Kidney (tissue), 14 donors: ENCODE results near the gene LSM12. TPM values are rescaled to one million over a fixed set of nuclear protein-coding genes. Genes with fewer than 3 reads are reported as not detected.
A peak's percentile ranks its signal among the peaks of the same experiment; 100 is the strongest.

Experiments used
- DNase-seq, 5 donors: peaks; one replicate each; pipeline ENCODE4 v3.0.0-alpha.2; 2013 to 2020
- FAIRE-seq: peaks from 2 replicates; lab custom pipeline; 2012; peaks lifted over from hg19 to GRCh38; lab: Jason Lieb, UNC
- H3K27ac ChIP-seq, 2 donors: one replicate each; pipeline ENCODE4 v1.7.0; 2013; ENCODE audit warnings: low read depth in 2 of 2, low read length in 2 of 2, inconsistent platforms in 1 of 2
- H3K27me3 ChIP-seq: one replicate; pipeline ENCODE4 v1.7.1; 2013; ENCODE audit warnings: low read length, inconsistent platforms; ENCODE audit not compliant: control insufficient read depth, insufficient read depth
- H3K36me3 ChIP-seq, 3 donors: one replicate each; pipeline versions ENCODE4 v1.7.0 to v1.7.1; 2013; ENCODE audit warnings: low read length in 3 of 3, control low read depth in 1 of 3, inconsistent platforms in 1 of 3; ENCODE audit not compliant: insufficient read depth in 3 of 3, control insufficient read depth in 2 of 3
- H3K4me1 ChIP-seq, 3 donors: one replicate each; pipeline versions ENCODE4 v1.7.0 to v1.7.1; 2013; ENCODE audit warnings: low read length in 3 of 3, inconsistent platforms in 1 of 3, low read depth in 1 of 3; ENCODE audit not compliant: control insufficient read depth in 2 of 3, insufficient read depth in 2 of 3
- H3K4me3 ChIP-seq, 3 donors: one replicate each; pipeline versions ENCODE4 v1.7.0 to v1.8.1; 2013; ENCODE audit warnings: low read length in 3 of 3, control low read depth in 1 of 3, inconsistent platforms in 1 of 3
- H3K9ac ChIP-seq, 3 donors: one replicate each; pipeline versions ENCODE4 v1.7.0 to v1.7.1; 2013; ENCODE audit warnings: low read length in 3 of 3, control low read depth in 1 of 3, inconsistent platforms in 1 of 3
- H3K9me3 ChIP-seq, 3 donors: one replicate each; pipeline versions ENCODE4 v1.7.0 to v1.7.1; 2013; ENCODE audit warnings: low read length in 3 of 3, control low read depth in 1 of 3, inconsistent platforms in 1 of 3; ENCODE audit not compliant: control insufficient read depth in 2 of 3, insufficient read depth in 1 of 3
- CTCF ChIP-seq: IDR thresholded peaks from 3 replicates; pipeline ENCODE4 v1.5.1; 2012; ENCODE audit warnings: mild to moderate bottlenecking, moderate library complexity, borderline replicate concordance; ENCODE audit not compliant: insufficient read depth; ENCODE audit errors: extremely low read depth
- intact Hi-C: fragments of 100-400 bp; cut with DNase I; formaldehyde crosslinking; loops from one replicate; pipeline ENCODE4 v1.11.1; 2022
- polyA plus RNA-seq: library from polyadenylated mRNA; stranded (reverse); fragments of 350-450 nt; fragmentation: Illumina TruSeq; extraction: RNeasy Lipid Tissue Mini Kit (QIAGEN cat#74804); gene quantifications from one replicate; pipeline ENCODE4 v1.2.3, GENCODE V29; 2014; ENCODE audit warnings: low read depth, low replicate concordance; ENCODE audit not compliant: insufficient read depth
- total RNA-seq: library from RNA; stranded (reverse); fragmentation: NEBNext Ultra II Directional; extraction: Animal tissue kit (Norgen Biotek cat#: 25700); gene quantifications from one replicate; pipeline ENCODE4 v1.2.1, GENCODE V29; 2021
- donor health status: control.
- donor health status: control.
- donor health status: control.
- donor health status: control.
- donor health status: control.
- donor health status: DM: yes; HTN: yes; CAD: no.
- donor health status: Normal renal cell carcinoma (clear cell type).

Gene LSM12
- total and polyA plus RNA-seq, 2 donors from 2014 or later: 29.0 to 47.6 TPM

GRCh38 chr17:44030482-44030881 lies 36.0 kb downstream of the LSM12 start:
- DNase-seq: no peak

GRCh38 chr17:44029736-44030135 lies 36.7 kb downstream of the LSM12 start:
- TF ChIP-seq CTCF: no peak
- intact Hi-C loops: no loop called here
- no peak for DNase-seq
- no peak overlapping the region for H3K4me3 ChIP-seq
- no peaks in the 10 kb centered on the region for H3K27me3 ChIP-seq
- H3K9me3 ChIP-seq: no peaks in the 10 kb centered on the region
- no peak overlapping the region for H3K27ac ChIP-seq
- peaks cover 0 to 12% (median 9%) of the 10 kb centered on the region in 3 donors for H3K36me3 ChIP-seq
- no peak overlapping the region for H3K9ac ChIP-seq
- FAIRE-seq: no peak
- H3K4me1 ChIP-seq: peaks cover 0 to 17% (median 17%) of the 10 kb centered on the region in 3 donors

More at GRCh38 chr17:44030482-44030881, 36.0 kb downstream of the LSM12 start:
- intact Hi-C loops: no loop called here
- no peak for TF ChIP-seq CTCF
- H3K36me3 ChIP-seq: peaks cover 0 to 12% (median 9%) of the 10 kb centered on the region in 3 donors
- H3K4me1 ChIP-seq: peaks cover 0 to 13% (median 11%) of the 10 kb centered on the region in 3 donors
- no peak overlapping the region for H3K4me3 ChIP-seq
- H3K27me3 ChIP-seq: no peaks in the 10 kb centered on the region
- no peak overlapping the region for H3K27ac ChIP-seq
- no peaks in the 10 kb centered on the region for H3K9me3 ChIP-seq
- FAIRE-seq: no peak
- no peak overlapping the region for H3K9ac ChIP-seq

- DNase-seq (no peak), FAIRE-seq (no peak)
- Histone ChIP-seq H3K9me3 (no peaks in the 10 kb centered on the region), H3K27me3 (no peaks in the 10 kb centered on the region), H3K36me3 (peaks cover 0 to 5% (median 0%) of the 10 kb centered on the region in 3 donors), H3K9ac (no peak overlapping the region), H3K4me1 (peaks cover 0 to 25% (median 24%) of the 10 kb centered on the region in 3 donors), H3K4me3 (no peak overlapping the region), H3K27ac (peak overlapping the region in 1 of 2 donors; percentile 23)
- intact Hi-C loops: no loop called here
- TF ChIP-seq CTCF: no peak
These were observed 41.6 kb downstream of the LSM12 start for GRCh38 chr17:44024853-44025252.

- H3K27ac ChIP-seq: peak overlapping the region; percentile 79 to 87
- H3K36me3 ChIP-seq: peaks cover 0 to 5% (median 0%) of the 10 kb centered on the region in 3 donors
- FAIRE-seq (no peak), DNase-seq (no peak)
- TF ChIP-seq CTCF: no peak
- peak overlapping the region in 1 of 3 donors; percentile 38 for H3K9ac ChIP-seq
- no peaks in the 10 kb centered on the region for H3K27me3 ChIP-seq
- intact Hi-C loops: no loop called here
- no peak overlapping the region for H3K4me3 ChIP-seq
- no peaks in the 10 kb centered on the region for H3K9me3 ChIP-seq
- peaks cover 2 to 26% (median 25%) of the 10 kb centered on the region in 3 donors for H3K4me1 ChIP-seq
These were observed 42.2 kb downstream of the LSM12 start for GRCh38 chr17:44024271-44024663.
